SK-N-SH (cell line): ENCODE results near the gene TTLL12. TPM values are rescaled to one million over a fixed set of nuclear protein-coding genes. Genes with fewer than 3 reads are reported as not detected.

ENCODE experiments used
- CTCF ChIA-PET: fragments of 300-600, 350-600 bp; formaldehyde crosslinking; extraction: SDS; loops from one replicate; lab custom pipeline; 2021; lab: Yijun Ruan, JAX
- POLR2A ChIA-PET: fragments of 350-600 bp; sonication (Branson Sonifier 250); formaldehyde crosslinking; extraction: SDS; loops from one replicate; lab custom pipeline; 2020; ENCODE audit warnings: antibody characterized with exemption, inconsistent platforms; lab: Yijun Ruan, JAX
- DNase-seq: peaks from one replicate; pipeline ENCODE4 v3.0.0; 2012
- H2AFZ ChIP-seq: fragments of 200-600 bp; sonication (generic); 2 replicates; pipeline ENCODE4 v1.8.1; 2016; ENCODE audit warnings: antibody characterized with exemption, mild to moderate bottlenecking, low read depth
- H3F3A ChIP-seq: fragments of 200-600 bp; sonication (generic); replicated peaks from 2 replicates; pipeline ENCODE3; 2016; ENCODE audit warnings: antibody characterized with exemption, mild to moderate bottlenecking; ENCODE audit not compliant: insufficient read depth
- H3K27ac ChIP-seq, 2 experiments: fragments of 200-500 bp in 1 of 2; fragments of 200-600 bp in 1 of 2; sonication (Bioruptor generic) in 1 of 2; sonication (generic), shearing (Covaris generic) in 1 of 2; 2 replicates each; pipeline versions ENCODE4 v1.5.1 to v1.6.1; 2014 to 2016; ENCODE audit warnings: low read depth in 2 of 2, inconsistent platforms in 1 of 2, low read length in 1 of 2, mild to moderate bottlenecking in 1 of 2, mixed read lengths in 1 of 2
- H3K27me3 ChIP-seq: fragments of 200-600 bp; sonication (generic), shearing (Covaris generic); 2 replicates; pipeline ENCODE4 v1.6.1; 2016; ENCODE audit warnings: mixed run types; ENCODE audit not compliant: insufficient read depth
- H3K36me3 ChIP-seq, 2 experiments: fragments of 200-500 bp in 1 of 2; fragments of 200-600 bp in 1 of 2; sonication (Bioruptor generic) in 1 of 2; sonication (generic) in 1 of 2; replicated peaks in 1 of 2; 2 replicates each; pipeline versions ENCODE3 to v1.5.1; 2014 to 2016; ENCODE audit warnings: low read length in 1 of 2, mild to moderate bottlenecking in 1 of 2; ENCODE audit not compliant: insufficient read depth in 2 of 2, control insufficient read depth in 1 of 2
- H3K4me1 ChIP-seq, 2 experiments: fragments of 200-500 bp in 1 of 2; fragments of 200-600 bp in 1 of 2; sonication (Bioruptor generic) in 1 of 2; sonication (generic), shearing (Covaris generic) in 1 of 2; 2 replicates each; pipeline versions ENCODE4 v1.5.1 to v1.6.1; 2014 to 2016; ENCODE audit warnings: low read depth in 1 of 2, low read length in 1 of 2, mixed run types in 1 of 2; ENCODE audit not compliant: insufficient read depth in 2 of 2, control insufficient read depth in 1 of 2
- H3K4me2 ChIP-seq: fragments of 200-600 bp; sonication (generic), shearing (Covaris generic); 2 replicates; pipeline ENCODE4 v1.6.1; 2017; ENCODE audit warnings: mixed run types
- H3K4me3 ChIP-seq, 2 experiments: fragments of 200-500 bp in 1 of 2; fragments of 200-600 bp in 1 of 2; sonication (Bioruptor generic) in 1 of 2; sonication (generic), shearing (Covaris generic) in 1 of 2; 2 replicates each; pipeline versions ENCODE4 v1.5.1 to v1.8.1; 2014 to 2016; ENCODE audit warnings: low read depth in 2 of 2, inconsistent platforms in 1 of 2, low read length in 1 of 2, mild to moderate bottlenecking in 1 of 2, mixed read lengths in 1 of 2, moderate library complexity in 1 of 2
- H3K79me2 ChIP-seq: fragments of 200-600 bp; sonication (generic); 2 replicates; pipeline ENCODE4 v1.8.1; 2017; ENCODE audit warnings: mild to moderate bottlenecking; ENCODE audit not compliant: insufficient read depth
- H3K9ac ChIP-seq: fragments of 200-600 bp; sonication (generic); 2 replicates; pipeline ENCODE4 v1.6.1; 2017; ENCODE audit warnings: mixed run types
- H3K9me2 ChIP-seq: fragments of 200-600 bp; sonication (generic); 2 replicates; pipeline ENCODE4 v1.6.1; 2017; ENCODE audit warnings: mixed run types
- H3K9me3 ChIP-seq: fragments of 200-600 bp; sonication (generic); 2 replicates; pipeline ENCODE4 v1.6.1; 2017; ENCODE audit warnings: mixed run types, mild to moderate bottlenecking, moderate library complexity
- H4K20me1 ChIP-seq: fragments of 200-600 bp; sonication (generic); 2 replicates; pipeline ENCODE4 v1.6.1; 2017; ENCODE audit warnings: mild to moderate bottlenecking, mixed run types; ENCODE audit not compliant: insufficient read depth
- CHD2 ChIP-seq: fragments of 150-350 bp; IDR thresholded peaks from 2 replicates; pipeline ENCODE4 v1.6.1; 2018; ENCODE audit warnings: low read length; ENCODE audit not compliant: partially characterized antibody
- CTCF ChIP-seq: fragments of 200-600 bp; sonication (generic); IDR thresholded peaks from 2 replicates; pipeline ENCODE4 v1.6.1; 2017; ENCODE audit warnings: antibody characterized with exemption, mild to moderate bottlenecking, moderate library complexity
- EZH2phosphoT487 ChIP-seq: fragments of 200-600 bp; sonication (generic); IDR thresholded peaks from 2 replicates; pipeline ENCODE4 v1.6.1; 2017; ENCODE audit warnings: low read depth, mixed run types, mild to moderate bottlenecking, antibody characterized with exemption, moderate library complexity, borderline replicate concordance
- FOSL2 ChIP-seq: IDR thresholded peaks from 2 replicates; pipeline ENCODE4 v1.4.0; 2012; ENCODE audit warnings: low read depth, mild to moderate bottlenecking, moderate library complexity, borderline replicate concordance
- GABPA ChIP-seq: IDR thresholded peaks from 2 replicates; pipeline ENCODE4 v1.4.0; 2012; ENCODE audit warnings: low read depth, mild to moderate bottlenecking
- IRF3 ChIP-seq: fragments of 150-350 bp; IDR thresholded peaks from 2 replicates; pipeline ENCODE4 v1.6.1; 2016; ENCODE audit warnings: mild to moderate bottlenecking, low read depth, low read length
- JUND ChIP-seq: IDR thresholded peaks from 2 replicates; pipeline ENCODE4 v1.4.0; 2012
- MAX ChIP-seq: IDR thresholded peaks from 2 replicates; pipeline ENCODE4 v1.4.0; 2012; ENCODE audit warnings: low read depth
- NFIC ChIP-seq: IDR thresholded peaks from 2 replicates; pipeline ENCODE4 v1.4.0; 2012; ENCODE audit warnings: borderline replicate concordance
- NRF1 ChIP-seq: IDR thresholded peaks from 2 replicates; pipeline ENCODE4 v1.6.1; 2012; ENCODE audit warnings: low read depth, mild to moderate bottlenecking, low read length
- PBX3 ChIP-seq: IDR thresholded peaks from 2 replicates; pipeline ENCODE4; 2012
- POLR2AphosphoS5 ChIP-seq: IDR thresholded peaks from 2 replicates; pipeline ENCODE4 v1.6.1; 2012; ENCODE audit warnings: low read depth, low read length
- REST ChIP-seq: IDR thresholded peaks from 2 replicates; pipeline ENCODE4 v1.6.1; 2012; ENCODE audit warnings: mild to moderate bottlenecking, low read depth, low read length, moderate library complexity
- RXRA ChIP-seq: IDR thresholded peaks from 2 replicates; pipeline ENCODE4 v1.4.0; 2012; ENCODE audit warnings: low read depth, mild to moderate bottlenecking, borderline replicate concordance
- SIN3A ChIP-seq: IDR thresholded peaks from 2 replicates; pipeline ENCODE4 v1.6.1; 2012; ENCODE audit warnings: low read depth, mild to moderate bottlenecking, low read length, moderate library complexity, borderline replicate concordance
- SMC3 ChIP-seq: IDR thresholded peaks from 2 replicates; pipeline ENCODE4 v1.6.1; 2012; ENCODE audit warnings: low read depth, low read length, improper control_type of control experiment
- TAF1 ChIP-seq: IDR thresholded peaks from 2 replicates; pipeline ENCODE4 v1.6.1; 2012; ENCODE audit warnings: low read depth, mild to moderate bottlenecking, low read length, moderate library complexity, borderline replicate concordance
- YY1 ChIP-seq: IDR thresholded peaks from 2 replicates; pipeline ENCODE4 v1.4.0; 2012; ENCODE audit warnings: low read depth, mild to moderate bottlenecking
- WGBS: methylation state at CpG from one replicate; pipeline ENCODE4 v1.1.6; 2017; ENCODE audit warnings: low lambda C conversion rate; 5-methylcytosine and 5-hydroxymethylcytosine counted together
- polyA plus RNA-seq, 3 experiments: library from polyadenylated mRNA; depleted of rRNA; stranded (reverse); fragments of >200 nt; gene quantifications; 2 replicates each; pipeline ENCODE4 v1.2.3, GENCODE V29; 2012

Gene TTLL12
- polyA plus RNA-seq, 1 of the 3 experiments (the other 2 are of a cell fraction), result 11.5 TPM

- DNase-seq, result peak; percentile 92
- Histone ChIP-seq H3K9me2 (no peaks in the 10 kb centered on the region), H3K36me3 (peaks cover 0 to under 1% of the 10 kb centered on the region in 2 experiments), H3K4me2 (peak overlapping the region; percentile 74), H3K9me3 (no peaks in the 10 kb centered on the region), H3K27ac (peak overlapping the region; percentile 69 to 80), H3F3A (peaks cover 4% of the 10 kb centered on the region), H3K79me2 (peaks cover 2% of the 10 kb centered on the region; the same call in 1 of the 2 replicates), H3K4me1 (peaks cover 0 to 10% of the 10 kb centered on the region in 2 experiments; a peak in 1 of 4 replicates), H4K20me1 (no peaks in the 10 kb centered on the region), H3K4me3 (peak overlapping the region; percentile 41 to 60)
- POLR2A ChIA-PET, result interaction anchor here (0.6 to 1.0 kb wide), 6 partner anchors 8 to 1144 kb away, joined by 3 to 4 read pairs (median 3); no protein-coding TSS in a partner anchor
- CTCF ChIA-PET, result interaction anchor here (1.1 to 1.3 kb wide), 5 partner anchors 13 to 158 kb away, joined by 3 to 6 read pairs (median 4); no protein-coding TSS in a partner anchor
- TF ChIP-seq MAX (peak; percentile 42; the same call in 1 of the 2 replicates), TAF1 (peak; percentile 46; the same call in 1 of the 2 replicates), YY1 (0 out of 2 replicates have a peak, but pooled peaks have one; percentile 29), PBX3 (no peak), RXRA (no peak), SIN3A (no peak), NFIC (no peak), FOSL2 (no peak), JUND (no peak), SMC3 (peak; percentile 24; the same call in 1 of the 2 replicates), IRF3 (no peak), CTCF (peak; percentile 42), POLR2AphosphoS5 (peak; percentile 72), NRF1 (peak; percentile 72), EZH2phosphoT487 (no peak), CHD2 (peak; percentile 53), REST (no peak), GABPA (peak; percentile 84)
- TF ChIP-seq, all 33 proteins: peak for 9
- 3% methylated on average over 7 of the region's 86 CpGs for WGBS
- no peaks in the 10 kb centered on the region for H3K27me3 ChIP-seq
- peak overlapping the region; percentile 90; the same call in 1 of the 2 replicates for H2AFZ ChIP-seq
- peak overlapping the region; percentile 54; the same call in 1 of the 2 replicates for H3K9ac ChIP-seq
These were observed 501 bp upstream of the TTLL12 start for GRCh38 chr22:43187171-43188099.
